DOHH2 (cell line): ENCODE data around the gene RBM18.

ENCODE experiments used
- H3F3A ChIP-seq: fragments of 200-600 bp; sonication (generic), shearing (Covaris generic); 2 replicates; pipeline ENCODE4 v1.6.0; 2016; ENCODE audit warnings: antibody characterized with exemption, mild to moderate bottlenecking; ENCODE audit not compliant: control insufficient read depth, insufficient read depth
- H3K27ac ChIP-seq: fragments of 200-600 bp; sonication (generic); 2 replicates; pipeline ENCODE4 v1.5.1; 2014; ENCODE audit warnings: low read depth, mild to moderate bottlenecking, low read length, moderate library complexity
- H3K27me3 ChIP-seq: fragments of 200-600 bp; sonication (generic); 2 replicates; pipeline ENCODE4 v1.6.1; 2014; ENCODE audit warnings: mild to moderate bottlenecking, low read length, mixed read lengths; ENCODE audit not compliant: control insufficient read depth
- H3K36me3 ChIP-seq: fragments of 200-600 bp; sonication (generic); 2 replicates; pipeline ENCODE4 v1.6.1; 2014; ENCODE audit warnings: mild to moderate bottlenecking, low read length, moderate library complexity, mixed read lengths; ENCODE audit not compliant: control insufficient read depth
- H3K4me1 ChIP-seq: fragments of 200-600 bp; sonication (generic); 2 replicates; pipeline ENCODE4 v1.6.1; 2014; ENCODE audit warnings: mild to moderate bottlenecking, low read length, mixed read lengths; ENCODE audit not compliant: control insufficient read depth
- H3K4me2 ChIP-seq: fragments of 200-600 bp; sonication (generic); 2 replicates; pipeline ENCODE4 v1.6.0; 2014; ENCODE audit warnings: mild to moderate bottlenecking, low read length, moderate library complexity
- H3K4me3 ChIP-seq: fragments of 200-600 bp; sonication (generic); 2 replicates; pipeline ENCODE4 v1.5.1; 2014; ENCODE audit warnings: mild to moderate bottlenecking, low read length, mixed read lengths
- H3K79me2 ChIP-seq: fragments of 200-600 bp; sonication (generic); 2 replicates; pipeline ENCODE4 v1.6.1; 2014; ENCODE audit warnings: mild to moderate bottlenecking, low read length, mixed read lengths; ENCODE audit not compliant: control insufficient read depth
- H3K9me2 ChIP-seq: fragments of 200-600 bp; sonication (generic); replicated peaks from 2 replicates; pipeline ENCODE4 v1.6.1; 2014; ENCODE audit warnings: mild to moderate bottlenecking, low read length, mixed read lengths; ENCODE audit not compliant: control insufficient read depth
- H3K9me3 ChIP-seq: fragments of 200-600 bp; sonication (generic); 2 replicates; pipeline ENCODE4 v1.6.1; 2014; ENCODE audit warnings: antibody characterized with exemption, low read length, mixed read lengths; ENCODE audit not compliant: control insufficient read depth, insufficient read depth
- H4K20me1 ChIP-seq: fragments of 200-600 bp; sonication (generic); 2 replicates; pipeline ENCODE4 v1.6.0; 2014; ENCODE audit warnings: low read depth, mild to moderate bottlenecking, antibody characterized with exemption, low read length, moderate library complexity; ENCODE audit not compliant: control insufficient read depth, insufficient read depth
- EZH2phosphoT487 ChIP-seq: fragments of 200-600 bp; sonication (generic); IDR thresholded peaks from 2 replicates; pipeline ENCODE4 v1.6.1; 2017; ENCODE audit warnings: borderline replicate concordance, mild to moderate bottlenecking, antibody characterized with exemption, low read length, moderate library complexity, mixed read lengths
- TF ChIP-seq, protein P1 (sequence below): fragments of 200-600 bp; sonication (generic); IDR thresholded peaks from one replicate; pipeline ENCODE4 v1.5.1; 2014; ENCODE audit warnings: antibody characterized with exemption, mild to moderate bottlenecking, low read depth, low read length; ENCODE audit not compliant: poor library complexity, severe bottlenecking

Gene RBM18

DNA sequence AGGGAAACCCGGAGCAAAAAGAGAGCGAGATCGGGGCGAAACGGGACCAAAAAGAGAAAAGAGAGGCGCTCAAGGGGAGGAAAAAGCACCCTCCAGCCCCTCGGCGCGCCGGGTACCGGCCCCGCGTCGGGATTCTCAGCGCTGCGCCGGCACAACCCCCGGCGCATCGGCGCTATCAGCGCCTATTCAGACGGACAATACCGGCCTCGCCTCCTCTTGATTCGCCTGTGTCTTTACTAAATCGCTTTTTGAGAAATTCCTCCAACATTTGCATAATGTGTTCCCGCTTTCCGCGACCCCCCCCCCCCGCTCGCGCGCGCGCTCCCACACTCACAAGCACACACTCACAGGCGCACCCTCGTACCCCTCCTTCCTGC, 36.5 kb downstream of the RBM18 start:
- no peak for TF ChIP-seq EZH2phosphoT487
- TF ChIP-seq, protein P1, sequence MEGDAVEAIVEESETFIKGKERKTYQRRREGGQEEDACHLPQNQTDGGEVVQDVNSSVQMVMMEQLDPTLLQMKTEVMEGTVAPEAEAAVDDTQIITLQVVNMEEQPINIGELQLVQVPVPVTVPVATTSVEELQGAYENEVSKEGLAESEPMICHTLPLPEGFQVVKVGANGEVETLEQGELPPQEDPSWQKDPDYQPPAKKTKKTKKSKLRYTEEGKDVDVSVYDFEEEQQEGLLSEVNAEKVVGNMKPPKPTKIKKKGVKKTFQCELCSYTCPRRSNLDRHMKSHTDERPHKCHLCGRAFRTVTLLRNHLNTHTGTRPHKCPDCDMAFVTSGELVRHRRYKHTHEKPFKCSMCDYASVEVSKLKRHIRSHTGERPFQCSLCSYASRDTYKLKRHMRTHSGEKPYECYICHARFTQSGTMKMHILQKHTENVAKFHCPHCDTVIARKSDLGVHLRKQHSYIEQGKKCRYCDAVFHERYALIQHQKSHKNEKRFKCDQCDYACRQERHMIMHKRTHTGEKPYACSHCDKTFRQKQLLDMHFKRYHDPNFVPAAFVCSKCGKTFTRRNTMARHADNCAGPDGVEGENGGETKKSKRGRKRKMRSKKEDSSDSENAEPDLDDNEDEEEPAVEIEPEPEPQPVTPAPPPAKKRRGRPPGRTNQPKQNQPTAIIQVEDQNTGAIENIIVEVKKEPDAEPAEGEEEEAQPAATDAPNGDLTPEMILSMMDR: no peak
- Histone ChIP-seq H3K4me3 (no peak overlapping the region), H3K9me3 (no peaks in the 10 kb centered on the region), H3F3A (no peaks in the 10 kb centered on the region), H3K36me3 (no peaks in the 10 kb centered on the region), H4K20me1 (no peaks in the 10 kb centered on the region), H3K4me2 (peak overlapping the region; percentile 26; the same call in 1 of the 2 replicates), H3K79me2 (no peaks in the 10 kb centered on the region), H3K27ac (no peak overlapping the region), H3K9me2 (no peaks in the 10 kb centered on the region), H3K27me3 (peaks cover 22% of the 10 kb centered on the region), H3K4me1 (no peaks in the 10 kb centered on the region)

DNA sequence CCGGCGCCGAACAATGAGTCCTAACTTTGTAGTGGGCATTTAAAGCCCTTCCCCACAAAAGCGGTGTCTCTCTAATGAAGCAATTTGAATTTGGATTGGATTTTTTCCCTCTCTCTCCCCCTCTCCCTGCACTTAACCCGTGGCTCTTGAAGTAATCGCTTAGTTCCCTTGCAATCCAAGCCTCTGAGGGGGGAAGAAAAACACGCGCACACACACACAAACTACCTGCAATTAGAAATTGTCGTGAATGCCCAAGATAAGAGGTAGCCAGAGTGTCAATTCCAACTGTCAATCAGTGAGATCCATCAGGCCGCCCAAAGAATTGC, 37.1 kb downstream of the RBM18 start:
- no peak overlapping the region for H3K27ac ChIP-seq
- H3K4me1 ChIP-seq: no peaks in the 10 kb centered on the region
- no peaks in the 10 kb centered on the region for H3K79me2 ChIP-seq
- TF ChIP-seq EZH2phosphoT487: no peak
- TF ChIP-seq, protein P1: no peak
- no peak overlapping the region for H3K4me3 ChIP-seq
- no peaks in the 10 kb centered on the region for H3K36me3 ChIP-seq
- no peak overlapping the region for H3K4me2 ChIP-seq
- no peaks in the 10 kb centered on the region for H3K9me2 ChIP-seq
- H3F3A ChIP-seq: no peaks in the 10 kb centered on the region
- H3K27me3 ChIP-seq: peaks cover 22% of the 10 kb centered on the region
- H4K20me1 ChIP-seq: no peaks in the 10 kb centered on the region
- H3K9me3 ChIP-seq: no peaks in the 10 kb centered on the region

DNA sequence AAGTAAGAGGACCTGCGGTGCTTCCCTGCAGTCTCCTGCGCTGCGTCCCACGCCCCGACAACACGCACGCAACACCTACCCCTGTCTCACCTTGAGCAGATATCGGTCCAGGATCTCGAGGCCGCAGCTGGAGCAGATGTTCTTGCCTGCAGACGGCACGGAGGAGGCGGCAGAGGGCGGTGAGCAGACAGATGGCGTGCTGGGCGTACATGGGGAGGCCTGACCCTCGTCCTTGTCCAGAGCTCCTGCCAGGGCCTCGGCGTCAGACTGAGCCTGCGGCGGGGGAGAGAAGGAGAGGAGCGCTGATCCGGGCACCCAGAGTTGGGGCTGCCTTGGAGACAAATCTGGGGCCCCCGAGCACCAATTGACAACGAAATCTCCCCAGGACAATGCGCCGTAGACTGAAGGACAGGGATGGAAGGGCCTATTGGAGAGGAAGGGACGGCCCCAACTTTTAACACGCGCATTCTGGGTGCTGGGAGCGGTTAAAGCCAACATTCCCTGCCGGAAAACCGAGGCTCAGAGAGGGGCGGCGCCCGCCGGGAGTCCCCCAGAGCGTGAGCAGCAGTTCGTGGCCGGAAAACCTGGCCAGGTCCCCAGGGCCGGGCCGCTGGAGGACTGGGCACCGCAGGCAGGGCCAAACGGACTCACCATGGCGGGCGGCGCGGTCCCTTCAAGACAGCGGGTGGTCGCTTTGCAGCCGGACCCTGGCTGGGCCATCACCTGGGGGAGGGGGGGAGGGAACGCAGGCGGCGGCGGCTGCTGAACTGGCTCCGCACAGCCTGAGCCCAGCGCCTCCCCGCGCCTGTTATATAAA, 37.7 kb downstream of the RBM18 start:
- H3K36me3 ChIP-seq: no peaks in the 10 kb centered on the region
- H3K79me2 ChIP-seq: no peaks in the 10 kb centered on the region
- H3K4me1 ChIP-seq: no peaks in the 10 kb centered on the region
- no peaks in the 10 kb centered on the region for H3K9me3 ChIP-seq
- H3K4me2 ChIP-seq: no peak overlapping the region
- peaks cover 24% of the 10 kb centered on the region for H3K27me3 ChIP-seq
- no peak overlapping the region for H3K4me3 ChIP-seq
- no peaks in the 10 kb centered on the region for H4K20me1 ChIP-seq
- H3K27ac ChIP-seq: no peak overlapping the region
- no peaks in the 10 kb centered on the region for H3F3A ChIP-seq
- H3K9me2 ChIP-seq: no peaks in the 10 kb centered on the region
- no peak for TF ChIP-seq EZH2phosphoT487
- TF ChIP-seq, protein P1: no peak
